Measurements from ENCODE around the gene EIF1AX. TPM values are rescaled to one million over a fixed set of nuclear protein-coding genes. Genes with fewer than 3 reads are reported as not detected.

EIF1AX gene
- total RNA-seq, 1 experiment from 2014 or later: 51.1 TPM

- Histone ChIP-seq H3K36me3 (ENCODE audit: low read depth, low read length) (no peaks in the 10 kb centered on the region), H4K20me1 (ENCODE audit: low read length) (no peaks in the 10 kb centered on the region), H3F3A (ENCODE audit: low read length, unreplicated experiment) (no peaks in the 10 kb centered on the region), H3K4me1 (ENCODE audit: insufficient read depth, low read length) (no peaks in the 10 kb centered on the region), H3K9ac (ENCODE audit: low read length) (no peak overlapping the region), H2AFZ (ENCODE audit: low read length) (no peak overlapping the region), H3K27me3 (ENCODE audit: low read length) (no peaks in the 10 kb centered on the region), H3K79me2 (ENCODE audit: low read length) (no peaks in the 10 kb centered on the region), H3K27ac (ENCODE audit: low read length) (no peak overlapping the region), H3K9me2 (replicated peaks; ENCODE audit: low read length) (no peaks in the 10 kb centered on the region), H3K4me3 (ENCODE audit: low read length) (no peak overlapping the region), H3K9me3 (ENCODE audit: low read length) (no peaks in the 10 kb centered on the region), H3K4me2 (ENCODE audit: low read length) (no peak overlapping the region)
- POLR2A ChIA-PET (ENCODE audit: unreplicated experiment): interaction anchor here (0.6 kb wide), 1 partner anchor 1715 kb away, joined by 3 read pairs; no protein-coding TSS in a partner anchor
- intact Hi-C loops (cut with micrococcal nuclease): no loop called here
- no peak for TF ChIP-seq EZH2 (IDR thresholded peaks at IDR 0.05; ENCODE audit: low read length, unreplicated experiment)
- TF ChIP-seq EZH2phosphoT487 (IDR thresholded peaks at IDR 0.05; ENCODE audit: borderline replicate concordance, low read length): no peak
- TF ChIP-seq CTCF (conservative IDR thresholded peaks at IDR 0.05; ENCODE audit: low read depth, low read length): no peak
- ATAC-seq (no peak), DNase-seq (no peak)
- BruUV-seq (replicated peaks): no TSS peak
- CTCF ChIA-PET: interaction anchor here (0.6 kb wide), 1 partner anchor 11 kb away, joined by 4 read pairs; no protein-coding TSS in a partner anchor
Measured at GRCh38 chrX:20091499-20091898, 50.1 kb downstream of the EIF1AX start.

GRCh38 chrX:20089845-20090244, 51.8 kb downstream of the EIF1AX start:
- intact Hi-C loops (cut with micrococcal nuclease): no loop called here
- no peaks in the 10 kb centered on the region for H4K20me1 ChIP-seq (ENCODE audit: low read length)
- no peak overlapping the region for H3K27ac ChIP-seq (ENCODE audit: low read length)
- no peak overlapping the region for H3K4me3 ChIP-seq (ENCODE audit: low read length)
- no peaks in the 10 kb centered on the region for H3K36me3 ChIP-seq (ENCODE audit: low read depth, low read length)
- H3K9me3 ChIP-seq (ENCODE audit: low read length): no peaks in the 10 kb centered on the region
- no peaks in the 10 kb centered on the region for H3K79me2 ChIP-seq (ENCODE audit: low read length)
- BruUV-seq (replicated peaks): no TSS peak
- no peak for ATAC-seq
- DNase-seq: no peak
- no peaks in the 10 kb centered on the region for H3F3A ChIP-seq (ENCODE audit: low read length, unreplicated experiment)
- no peaks in the 10 kb centered on the region for H3K4me1 ChIP-seq (ENCODE audit: insufficient read depth, low read length)
- no peak overlapping the region for H3K4me2 ChIP-seq (ENCODE audit: low read length)
- ChIA-PET CTCF (interaction anchor here (1.1 kb wide), 1 partner anchor 22 kb away, joined by 6 read pairs; no protein-coding TSS in a partner anchor), POLR2A (ENCODE audit: unreplicated experiment) (no interaction called here)
- H3K9ac ChIP-seq (ENCODE audit: low read length): no peak overlapping the region
- TF ChIP-seq CTCF (conservative IDR thresholded peaks at IDR 0.05; ENCODE audit: low read depth, low read length): no peak
- TF ChIP-seq EZH2 (IDR thresholded peaks at IDR 0.05; ENCODE audit: low read length, unreplicated experiment): no peak
- TF ChIP-seq EZH2phosphoT487 (IDR thresholded peaks at IDR 0.05; ENCODE audit: borderline replicate concordance, low read length): no peak
- H3K27me3 ChIP-seq (ENCODE audit: low read length): no peaks in the 10 kb centered on the region
- H2AFZ ChIP-seq (ENCODE audit: low read length): no peak overlapping the region
- H3K9me2 ChIP-seq (replicated peaks; ENCODE audit: low read length): no peaks in the 10 kb centered on the region

GRCh38 chrX:20080277-20080676, 61.4 kb downstream of the EIF1AX start:
- ChIA-PET POLR2A (ENCODE audit: unreplicated experiment) (no interaction called here), CTCF (no interaction called here)
- Histone ChIP-seq H3K27me3 (ENCODE audit: low read length) (no peaks in the 10 kb centered on the region), H3K9ac (ENCODE audit: low read length) (no peak overlapping the region), H3K79me2 (ENCODE audit: low read length) (no peaks in the 10 kb centered on the region), H3K4me1 (ENCODE audit: insufficient read depth, low read length) (no peaks in the 10 kb centered on the region), H2AFZ (ENCODE audit: low read length) (no peak overlapping the region), H3K4me3 (ENCODE audit: low read length) (no peak overlapping the region), H3K36me3 (ENCODE audit: low read depth, low read length) (no peaks in the 10 kb centered on the region), H3K27ac (ENCODE audit: low read length) (no peak overlapping the region), H4K20me1 (ENCODE audit: low read length) (no peaks in the 10 kb centered on the region), H3K9me3 (ENCODE audit: low read length) (no peaks in the 10 kb centered on the region), H3K4me2 (ENCODE audit: low read length) (no peak overlapping the region), H3K9me2 (replicated peaks; ENCODE audit: low read length) (no peaks in the 10 kb centered on the region), H3F3A (ENCODE audit: low read length, unreplicated experiment) (no peaks in the 10 kb centered on the region)
- no peak for ATAC-seq
- intact Hi-C loops (cut with micrococcal nuclease): no loop called here
- TF ChIP-seq EZH2phosphoT487 (IDR thresholded peaks at IDR 0.05; ENCODE audit: borderline replicate concordance, low read length) (no peak), EZH2 (IDR thresholded peaks at IDR 0.05; ENCODE audit: low read length, unreplicated experiment) (no peak), CTCF (conservative IDR thresholded peaks at IDR 0.05; ENCODE audit: low read depth, low read length) (no peak)
- BruUV-seq (replicated peaks): no TSS peak
- DNase-seq: no peak

Data from PC-3 (cell line).